Subcutaneous abdominal adipose tissue (tissue), 5 donors: Measurements from ENCODE around the gene CHRNA5.

ENCODE experiments used
- H3K27ac ChIP-seq: one replicate; pipeline ENCODE4 v1.7.0; 2013; ENCODE audit warnings: low read depth, mild to moderate bottlenecking, inconsistent platforms, low read length, moderate library complexity
- H3K27me3 ChIP-seq, 5 donors: one replicate each; pipeline ENCODE4 v1.7.0; 2013; ENCODE audit warnings: low read length in 5 of 5, inconsistent platforms in 1 of 5; ENCODE audit not compliant: control insufficient read depth in 5 of 5, insufficient read depth in 4 of 5
- H3K36me3 ChIP-seq, 5 donors: one replicate each; pipeline ENCODE4 v1.7.0; 2013; ENCODE audit warnings: low read length in 5 of 5; ENCODE audit not compliant: control insufficient read depth in 5 of 5, insufficient read depth in 5 of 5
- H3K4me1 ChIP-seq, 5 donors: one replicate each; pipeline ENCODE4 v1.7.0; 2013; ENCODE audit warnings: low read length in 5 of 5, mild to moderate bottlenecking in 3 of 5, moderate library complexity in 1 of 5; ENCODE audit not compliant: control insufficient read depth in 5 of 5, insufficient read depth in 5 of 5
- H3K4me3 ChIP-seq, 5 donors: one replicate each; pipeline ENCODE4 v1.7.0; 2013; ENCODE audit warnings: low read length in 5 of 5, low read depth in 1 of 5
- H3K9ac ChIP-seq, 5 donors: one replicate each; pipeline ENCODE4 v1.7.0; 2013; ENCODE audit warnings: low read length in 5 of 5, mild to moderate bottlenecking in 4 of 5, moderate library complexity in 3 of 5
- H3K9me3 ChIP-seq, 5 donors: one replicate each; pipeline ENCODE4 v1.7.0; 2013; ENCODE audit warnings: low read length in 5 of 5; ENCODE audit not compliant: control insufficient read depth in 5 of 5
- donor health status: healthy.
- donor health status: healthy.
- donor health status: healthy.
- donor health status: healthy.
- donor health status: healthy.

Gene CHRNA5

DNA sequence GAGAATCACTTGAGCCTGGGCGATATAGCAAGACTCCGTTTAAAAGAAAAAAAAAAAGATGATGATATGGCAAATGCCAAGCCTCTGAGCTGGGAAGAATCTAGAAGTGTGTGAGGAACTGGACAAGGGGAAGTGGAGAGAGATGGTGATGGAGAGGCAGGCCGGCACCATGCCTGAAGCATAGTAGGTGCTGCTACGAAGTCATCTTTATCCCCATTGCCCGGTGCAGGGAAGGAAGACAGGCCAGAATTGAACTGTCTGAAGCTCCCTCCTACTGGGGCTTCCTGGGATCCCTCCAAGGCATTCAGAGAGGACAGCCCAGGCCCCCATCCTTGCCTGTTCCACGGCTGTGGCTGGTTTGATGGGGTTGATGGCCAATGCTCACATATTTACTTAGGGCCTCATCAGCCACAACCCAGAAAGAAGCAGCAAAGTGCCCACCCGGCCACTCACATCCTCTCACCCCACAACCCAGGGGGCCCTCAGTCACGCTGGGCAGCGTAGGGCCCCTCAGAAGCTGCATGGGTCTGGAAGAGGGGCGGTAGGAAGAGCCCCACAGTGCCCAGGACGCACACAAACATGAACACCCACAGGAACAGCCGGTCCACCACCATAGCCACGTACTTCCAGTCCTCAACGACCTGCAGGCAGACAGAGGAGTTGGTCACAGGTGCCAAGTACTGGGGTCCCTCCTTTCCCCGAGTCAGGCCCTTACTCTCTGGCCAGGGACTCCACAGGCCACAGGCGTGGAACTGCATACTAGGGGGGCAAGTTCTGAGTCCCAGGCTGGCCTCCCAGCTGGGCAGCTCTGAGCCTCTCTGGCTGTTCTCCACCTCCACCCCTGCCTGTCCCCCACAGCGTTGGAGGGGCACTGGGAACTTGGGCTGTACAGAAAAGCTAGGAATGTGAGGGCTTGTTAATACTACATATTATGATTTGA, 59.6 kb downstream of the CHRNA5 start:
- Histone ChIP-seq H3K9ac (no peak overlapping the region), H3K9me3 (no peaks in the 10 kb centered on the region), H3K27me3 (peaks cover 18 to 55% (median 41%) of the 10 kb centered on the region in 5 donors), H3K4me3 (no peak overlapping the region), H3K27ac (no peak overlapping the region), H3K36me3 (no peaks in the 10 kb centered on the region), H3K4me1 (peaks cover 0 to 12% (median 9%) of the 10 kb centered on the region in 5 donors)

DNA sequence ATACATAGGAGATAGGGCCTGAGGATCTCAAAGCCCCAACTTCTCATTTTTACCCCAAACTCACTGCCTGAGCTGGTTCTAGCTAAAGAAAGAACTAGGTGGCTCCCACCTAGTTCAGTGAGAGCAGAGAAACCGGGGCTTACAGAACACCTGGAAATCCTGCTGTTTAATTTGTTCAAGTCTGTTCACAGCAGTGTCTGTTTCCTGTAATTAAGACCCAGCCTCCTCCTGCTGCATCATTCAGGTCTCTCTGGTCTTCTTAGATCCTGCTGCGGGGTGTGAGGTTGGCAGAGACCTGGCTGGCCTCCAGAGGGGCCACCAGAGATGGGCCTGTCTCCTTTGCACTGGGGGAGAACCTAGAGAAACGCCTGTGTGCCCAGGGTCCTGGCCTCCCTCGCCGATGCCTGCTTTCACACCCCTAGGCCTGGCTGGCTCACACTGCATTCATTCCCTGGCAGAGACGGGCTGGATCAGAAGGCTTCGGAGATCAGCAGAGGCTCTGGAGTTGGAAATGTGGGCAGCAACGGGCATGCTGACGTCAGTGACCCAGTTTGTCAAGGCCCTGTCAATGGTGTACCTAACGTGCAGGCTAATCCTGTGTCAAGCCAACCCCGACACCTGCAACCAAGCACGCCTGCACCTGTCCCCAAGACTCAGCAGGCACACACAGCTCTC, 60.4 kb downstream of the CHRNA5 start:
- Histone ChIP-seq H3K4me1 (peaks cover 0 to 4% (median under 1%) of the 10 kb centered on the region in 5 donors), H3K36me3 (no peaks in the 10 kb centered on the region), H3K27ac (no peak overlapping the region), H3K9me3 (no peaks in the 10 kb centered on the region), H3K4me3 (no peak overlapping the region), H3K9ac (no peak overlapping the region), H3K27me3 (peaks cover 13 to 48% (median 33%) of the 10 kb centered on the region in 5 donors)

DNA sequence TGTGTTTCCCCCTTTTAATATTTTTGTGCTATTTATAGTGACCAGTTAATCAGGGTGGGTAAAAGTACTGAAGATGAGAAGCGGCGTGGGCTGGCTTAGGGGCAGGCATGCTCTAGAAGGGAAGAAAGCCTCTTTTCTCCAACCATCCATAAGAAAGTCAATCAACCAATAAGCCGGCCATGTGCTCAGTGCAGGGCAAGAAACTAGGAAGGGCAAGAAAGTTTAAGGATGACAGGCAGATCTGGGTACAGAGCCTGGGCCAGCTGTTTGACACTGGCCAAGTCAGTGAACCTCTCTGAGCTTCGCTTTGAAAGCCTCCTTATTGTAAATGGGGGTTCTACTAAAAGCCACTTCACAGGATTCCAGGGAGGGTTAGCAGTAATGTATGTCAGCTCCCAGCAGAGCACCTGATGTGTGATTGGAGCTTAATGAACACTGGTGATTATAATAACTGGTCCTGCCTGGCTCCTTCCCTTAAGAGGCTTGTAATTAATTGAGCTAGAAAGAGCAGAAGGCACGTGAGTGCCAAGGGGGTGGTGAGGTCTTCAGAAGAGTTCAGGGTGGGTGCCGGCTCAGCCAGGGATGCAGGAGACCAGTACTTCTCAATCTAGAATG, 61.2 kb downstream of the CHRNA5 start:
- no peaks in the 10 kb centered on the region for H3K36me3 ChIP-seq
- no peak overlapping the region for H3K27ac ChIP-seq
- no peaks in the 10 kb centered on the region for H3K4me1 ChIP-seq
- H3K4me3 ChIP-seq: no peak overlapping the region
- H3K9me3 ChIP-seq: no peaks in the 10 kb centered on the region
- H3K27me3 ChIP-seq: peaks cover 13 to 44% (median 30%) of the 10 kb centered on the region in 5 donors
- H3K9ac ChIP-seq: no peak overlapping the region

DNA sequence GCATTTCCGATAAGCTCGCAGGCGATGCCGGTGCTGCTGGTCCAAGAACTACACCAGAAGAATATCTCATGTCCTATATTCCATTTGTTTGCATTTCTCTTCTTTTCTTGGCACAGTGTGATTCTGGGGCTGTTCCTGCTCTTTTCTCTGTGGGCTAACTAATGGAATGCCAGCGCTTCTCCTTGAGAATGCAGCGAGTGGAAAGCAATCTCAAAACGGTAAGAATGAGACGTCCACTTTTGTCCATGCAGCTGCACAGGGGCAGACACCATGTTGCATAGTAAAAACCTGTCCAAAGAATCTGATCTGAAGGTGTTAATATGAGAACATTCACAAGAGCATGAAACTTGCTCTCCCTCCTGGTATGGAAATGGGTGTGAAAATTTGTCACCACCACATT, 62.0 kb downstream of the CHRNA5 start:
- Histone ChIP-seq H3K9me3 (no peaks in the 10 kb centered on the region), H3K36me3 (no peaks in the 10 kb centered on the region), H3K9ac (no peak overlapping the region), H3K4me1 (no peaks in the 10 kb centered on the region), H3K27me3 (peaks cover 8 to 38% (median 23%) of the 10 kb centered on the region in 5 donors), H3K4me3 (no peak overlapping the region), H3K27ac (no peak overlapping the region)

DNA sequence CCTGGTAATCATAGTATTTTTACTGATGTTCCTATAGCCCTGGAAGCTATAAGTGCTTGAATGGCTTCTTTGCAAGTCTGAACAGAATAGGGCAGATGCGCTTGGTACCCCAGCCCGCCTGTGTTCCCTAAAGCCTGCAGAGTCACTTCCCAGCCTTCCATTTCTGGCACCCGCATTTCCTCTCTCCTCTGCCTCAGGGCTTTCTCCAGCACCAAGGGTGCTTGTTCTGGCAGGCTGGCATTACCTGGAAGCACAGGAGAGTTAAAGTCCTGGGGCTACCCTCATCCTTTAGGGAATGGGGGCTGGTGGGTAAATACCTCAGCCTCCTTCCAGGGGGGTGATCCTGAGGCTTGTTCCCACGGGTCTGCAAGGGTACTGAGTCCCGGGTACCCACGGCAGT, 62.9 kb downstream of the CHRNA5 start:
- Histone ChIP-seq H3K9ac (no peak overlapping the region), H3K4me1 (no peaks in the 10 kb centered on the region), H3K36me3 (no peaks in the 10 kb centered on the region), H3K4me3 (no peak overlapping the region), H3K9me3 (peaks cover 5 to 8% (median 6%) of the 10 kb centered on the region in 5 donors), H3K27me3 (peaks cover 7 to 38% (median 23%) of the 10 kb centered on the region in 5 donors), H3K27ac (no peak overlapping the region)

DNA sequence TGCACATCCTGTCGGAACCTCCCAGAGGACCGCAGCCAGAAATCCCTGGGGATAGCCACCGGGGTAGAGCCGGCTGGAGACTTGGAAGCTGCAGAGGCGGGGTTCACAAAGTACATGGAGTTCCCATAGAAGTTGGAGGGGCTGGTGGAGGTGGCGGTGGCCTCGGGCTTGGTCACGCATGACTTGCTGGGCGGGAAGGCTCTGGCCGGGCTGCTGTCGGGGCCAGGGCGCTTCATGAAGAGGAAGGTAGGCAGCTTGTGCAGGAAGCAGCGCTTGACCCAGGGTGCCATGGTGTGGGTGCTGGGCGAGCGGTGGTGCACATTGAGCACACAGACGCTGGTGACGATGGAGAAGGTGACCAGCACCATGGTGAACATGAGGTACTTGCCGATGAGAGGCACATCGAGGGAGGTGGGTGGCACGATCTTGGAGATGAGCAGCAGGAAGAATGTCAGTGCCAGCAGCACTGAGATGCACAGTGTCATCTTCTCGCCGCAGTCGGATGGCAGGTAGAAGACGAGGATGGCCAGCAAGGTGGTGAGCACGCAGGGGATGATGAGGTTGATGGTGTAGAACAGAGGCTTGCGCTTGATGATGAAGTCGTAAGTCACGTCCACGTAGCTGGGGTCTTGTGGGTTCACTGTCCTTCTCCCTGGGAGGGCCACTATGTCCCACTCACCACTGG, 63.9 kb downstream of the CHRNA5 start:
- H3K27me3 ChIP-seq: peaks cover 7 to 33% (median 21%) of the 10 kb centered on the region in 5 donors
- H3K9me3 ChIP-seq: peaks cover 10 to 15% (median 13%) of the 10 kb centered on the region in 5 donors
- H3K27ac ChIP-seq: no peak overlapping the region
- no peak overlapping the region for H3K4me3 ChIP-seq
- H3K4me1 ChIP-seq: no peaks in the 10 kb centered on the region
- no peak overlapping the region for H3K9ac ChIP-seq
- H3K36me3 ChIP-seq: no peaks in the 10 kb centered on the region

DNA sequence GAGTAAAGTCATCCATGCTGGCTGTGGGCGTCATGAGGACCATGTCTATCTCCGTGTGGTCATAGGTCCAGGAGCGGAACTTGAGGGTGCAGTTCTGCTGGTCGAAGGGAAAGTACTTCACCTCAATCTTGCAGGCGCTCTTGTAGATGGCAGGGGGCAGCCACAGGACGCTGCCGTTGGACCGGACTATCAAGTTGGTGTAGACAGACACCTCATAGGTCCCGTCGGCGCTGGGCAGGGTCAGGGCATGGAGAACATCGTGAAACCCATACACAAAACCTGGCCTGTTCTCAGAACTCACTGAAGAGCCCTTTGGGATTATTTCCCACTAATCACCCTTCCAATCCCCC, 64.4 kb downstream of the CHRNA5 start:
- H3K36me3 ChIP-seq: no peaks in the 10 kb centered on the region
- no peak overlapping the region for H3K9ac ChIP-seq
- H3K4me3 ChIP-seq: no peak overlapping the region
- peaks cover 10 to 18% (median 13%) of the 10 kb centered on the region in 5 donors for H3K9me3 ChIP-seq
- H3K4me1 ChIP-seq: no peaks in the 10 kb centered on the region
- no peak overlapping the region for H3K27ac ChIP-seq
- peaks cover 7 to 32% (median 21%) of the 10 kb centered on the region in 5 donors for H3K27me3 ChIP-seq

DNA sequence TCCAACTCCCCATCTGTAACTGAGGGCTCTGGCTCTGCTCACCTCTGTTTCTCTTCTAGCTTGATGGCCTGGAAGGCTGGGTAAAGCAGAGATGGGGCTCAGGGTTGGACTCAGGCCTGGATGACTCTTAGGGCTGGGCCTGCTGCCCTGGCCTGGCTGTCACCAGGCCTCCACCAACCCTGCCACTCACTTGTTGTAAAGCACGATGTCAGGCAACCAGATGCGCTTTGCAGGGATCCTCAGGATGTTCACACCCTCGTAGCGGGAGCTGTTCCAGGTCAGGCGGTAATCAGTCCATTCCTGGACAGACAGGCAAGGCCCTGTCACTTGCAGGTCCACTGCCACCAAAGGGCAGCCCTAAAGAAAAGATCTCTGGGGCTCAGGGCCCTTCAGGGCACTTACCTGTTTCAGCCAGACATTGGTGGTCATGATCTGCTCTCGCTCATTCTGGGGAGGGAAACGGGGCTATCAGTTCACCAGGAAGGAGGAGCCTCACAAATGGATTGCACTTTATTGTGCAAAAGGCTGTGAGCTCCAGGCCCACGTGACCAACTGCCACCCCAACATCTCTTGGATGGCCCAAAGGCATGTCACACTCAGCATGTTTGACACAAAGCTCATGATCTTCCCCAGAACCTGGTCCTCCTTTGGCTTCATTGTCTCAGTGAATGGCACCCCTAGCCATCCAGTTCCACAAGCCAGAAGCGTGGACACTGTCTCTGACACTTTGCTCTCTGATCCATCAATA, 65.7 kb downstream of the CHRNA5 start:
- peaks cover 7 to 26% (median 21%) of the 10 kb centered on the region in 5 donors for H3K27me3 ChIP-seq
- H3K36me3 ChIP-seq: no peaks in the 10 kb centered on the region

DNA sequence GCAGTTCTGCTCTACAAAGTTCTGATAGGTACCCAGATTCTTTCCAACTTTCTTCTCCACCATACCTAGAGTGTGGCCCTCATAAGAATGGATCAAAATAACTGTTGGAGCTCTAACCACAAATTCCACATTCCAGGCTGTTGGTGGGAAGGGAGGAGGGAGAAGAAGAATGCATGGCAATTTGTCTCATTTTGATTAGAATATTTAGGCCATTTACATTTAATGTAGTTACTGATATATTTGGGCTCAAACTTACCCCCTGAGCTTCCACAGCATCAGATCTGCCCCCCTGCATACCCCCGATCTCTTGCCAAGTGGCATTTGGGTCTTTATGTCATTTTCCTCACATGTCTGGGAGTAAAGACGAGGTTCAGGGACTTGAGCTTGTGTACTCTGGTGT, 68.0 kb downstream of the CHRNA5 start:
- Histone ChIP-seq H3K27me3 (peaks cover 7 to 16% (median 11%) of the 10 kb centered on the region in 5 donors), H3K36me3 (no peaks in the 10 kb centered on the region), H3K27ac (no peak overlapping the region), H3K4me1 (no peaks in the 10 kb centered on the region), H3K9ac (no peak overlapping the region), H3K4me3 (no peak overlapping the region), H3K9me3 (peaks cover 10 to 18% (median 13%) of the 10 kb centered on the region in 5 donors)

More for the DNA sequence above, 65.7 kb downstream of the CHRNA5 start:
- Histone ChIP-seq H3K27ac (no peak overlapping the region), H3K9ac (no peak overlapping the region), H3K4me1 (no peaks in the 10 kb centered on the region), H3K9me3 (peaks cover 10 to 18% (median 13%) of the 10 kb centered on the region in 5 donors), H3K4me3 (no peak overlapping the region)
